CD14-positive monocyte (primary cell): ENCODE measurements around the gene EHF. TPM values are rescaled to one million over a fixed set of nuclear protein-coding genes. Genes with fewer than 3 reads are reported as not detected.

Source experiments
- DNase-seq, 3 donors: peaks; one replicate each; pipeline ENCODE4 v3.0.0-alpha.2; 2011 to 2022
- H2AFZ ChIP-seq: 2 replicates; pipeline ENCODE4 v1.6.0; 2012; ENCODE audit warnings: mild to moderate bottlenecking, low read depth, low read length, inconsistent platforms; ENCODE audit not compliant: insufficient read depth, poor library complexity, severe bottlenecking
- H3K27ac ChIP-seq, 2 donors: 1 replicate in 1 of 2; 2 replicates in 1 of 2; pipeline ENCODE4 v1.5.1; 2012 to 2013; ENCODE audit warnings: low read length in 2 of 2, control low read depth in 1 of 2, inconsistent platforms in 1 of 2, low read depth in 1 of 2, mild to moderate bottlenecking in 1 of 2
- H3K27me3 ChIP-seq, 2 donors: one replicate each; pipeline versions ENCODE4 v1.6.0 to v1.6.1; 2011 to 2013; ENCODE audit warnings: low read length in 2 of 2; ENCODE audit not compliant: control insufficient read depth in 2 of 2, insufficient read depth in 2 of 2
- H3K36me3 ChIP-seq, 2 donors: replicated peaks in 1 of 2; 1 replicate in 1 of 2; 2 replicates in 1 of 2; pipeline versions ENCODE4 v1.5.1 to v1.6.1; 2012 to 2013; ENCODE audit warnings: low read length in 2 of 2, control low read depth in 1 of 2, inconsistent platforms in 1 of 2, mild to moderate bottlenecking in 1 of 2; ENCODE audit not compliant: insufficient read depth in 2 of 2, control insufficient read depth in 1 of 2
- H3K4me1 ChIP-seq, 2 donors: 1 replicate in 1 of 2; 2 replicates in 1 of 2; pipeline versions ENCODE4 v1.5.1 to v1.6.1; 2012 to 2013; ENCODE audit warnings: low read length in 2 of 2, control low read depth in 1 of 2, inconsistent platforms in 1 of 2, mild to moderate bottlenecking in 1 of 2, moderate library complexity in 1 of 2; ENCODE audit not compliant: insufficient read depth in 2 of 2, control insufficient read depth in 1 of 2
- H3K4me2 ChIP-seq: replicated peaks from 2 replicates; pipeline ENCODE3; 2012; ENCODE audit warnings: low read length, moderate library complexity, mild to moderate bottlenecking; ENCODE audit not compliant: poor library complexity, severe bottlenecking; ENCODE audit errors: extremely low read depth
- H3K4me3 ChIP-seq, 3 experiments: fragments of 200-600 bp in 1 of 3; sonication (generic) in 1 of 3; replicated peaks in 1 of 3; 1 replicate in 2 of 3; 2 replicates in 1 of 3; pipeline ENCODE4 v1.5.1; 2011 to 2013; ENCODE audit warnings: low read length in 3 of 3, mild to moderate bottlenecking in 3 of 3, control low read depth in 2 of 3, low read depth in 2 of 3, inconsistent platforms in 1 of 3, moderate library complexity in 1 of 3
- H3K79me2 ChIP-seq: 2 replicates; pipeline ENCODE4 v1.6.0; 2012; ENCODE audit warnings: mild to moderate bottlenecking, control low read depth, inconsistent platforms, low read length, moderate library complexity; ENCODE audit not compliant: insufficient read depth
- H3K9ac ChIP-seq: 2 replicates; pipeline ENCODE4 v1.6.0; 2017; ENCODE audit warnings: low read length, mild to moderate bottlenecking; ENCODE audit not compliant: insufficient read depth, poor library complexity, severe bottlenecking
- H3K9me3 ChIP-seq, 2 donors: replicated peaks in 1 of 2; 1 replicate in 1 of 2; 2 replicates in 1 of 2; pipeline versions ENCODE4 v1.5.1 to v1.6.1; 2012 to 2013; ENCODE audit warnings: low read length in 2 of 2, control low read depth in 1 of 2; ENCODE audit not compliant: control insufficient read depth in 1 of 2, insufficient read depth in 1 of 2
- H4K20me1 ChIP-seq: 2 replicates; pipeline ENCODE4 v1.6.0; 2012; ENCODE audit warnings: mild to moderate bottlenecking, low read length, control low read depth, moderate library complexity; ENCODE audit not compliant: insufficient read depth
- H3K27ac Mint-ChIP-seq, 7 donors: one replicate each; pipeline ENCODE4 v1.8.0; 2020; ENCODE audit warnings: mild to moderate bottlenecking in 7 of 7, mixed read lengths in 7 of 7, moderate library complexity in 6 of 7, inconsistent platforms in 2 of 7
- H3K27me3 Mint-ChIP-seq, 3 donors: one replicate each; pipeline ENCODE4 v1.8.0; 2021 to 2022; ENCODE audit warnings: low read depth in 3 of 3, mild to moderate bottlenecking in 3 of 3, mixed read lengths in 3 of 3, moderate library complexity in 3 of 3, inconsistent platforms in 1 of 3
- H3K36me3 Mint-ChIP-seq, 2 donors: one replicate each; pipeline ENCODE4 v1.8.0; 2020; ENCODE audit warnings: mixed read lengths in 2 of 2, inconsistent platforms in 1 of 2, mild to moderate bottlenecking in 1 of 2
- H3K4me1 Mint-ChIP-seq: one replicate; pipeline ENCODE4 v1.8.0; 2020; ENCODE audit warnings: mild to moderate bottlenecking, mixed read lengths
- H3K4me3 Mint-ChIP-seq, 2 donors: one replicate each; pipeline ENCODE4 v1.8.0; 2020; ENCODE audit warnings: mild to moderate bottlenecking in 2 of 2, mixed read lengths in 2 of 2, moderate library complexity in 1 of 2
- H3K9me3 Mint-ChIP-seq, 7 donors: one replicate each; pipeline ENCODE4 v1.8.0; 2020 to 2022; ENCODE audit warnings: mixed read lengths in 7 of 7, mild to moderate bottlenecking in 6 of 7, moderate library complexity in 6 of 7, inconsistent platforms in 2 of 7
- WGBS: methylation state at CpG from one replicate; pipeline ENCODE4 v1.1.5; 2013; ENCODE audit warnings: missing lambda C conversion rate; ENCODE audit not compliant: insufficient coverage; 5-methylcytosine and 5-hydroxymethylcytosine counted together
- intact Hi-C, 2 donors: fragments of 100-400 bp; cut with micrococcal nuclease; formaldehyde crosslinking; loops; one replicate each; pipeline versions ENCODE4 v1.15.0 to v1.15.1; 2023
- polyA plus RNA-seq, 3 donors: library from polyadenylated mRNA; depleted of rRNA in 1 of 3; unstranded in 2 of 3; stranded (reverse) in 1 of 3; fragments of 300-500 nt in 2 of 3; fragments of >200 nt in 1 of 3; fragmentation: Illumina TruSeq in 2 of 3; gene quantifications; 1 replicate in 2 of 3; 2 replicates in 1 of 3; pipeline ENCODE4 v1.2.3, GENCODE V29; 2012 to 2021
- TF ChIP-seq, protein P1 (sequence below): fragments of 200-600 bp; IDR thresholded peaks from one replicate; pipeline ENCODE4 v1.8.0; 2022; ENCODE audit warnings: antibody characterized with exemption, mild to moderate bottlenecking

The EHF gene
- polyA plus RNA-seq, 3 donors = 0.17 to 0.21 TPM; not detected in 1

- H3K4me1 ChIP-seq = no peaks in the 10 kb centered on the region
- intact Hi-C loops = no loop called here
- H3K79me2 ChIP-seq = no peaks in the 10 kb centered on the region
- H3K9me3 Mint-ChIP-seq = peaks cover 0 to 4% (median under 1%) of the 10 kb centered on the region in 7 donors
- peak in 1 of 3 donors; percentile 11 for DNase-seq
- H3K27ac ChIP-seq = no peak overlapping the region
- no peaks in the 10 kb centered on the region for H3K36me3 Mint-ChIP-seq
- no peak overlapping the region for H3K27ac Mint-ChIP-seq
- no peak overlapping the region for H2AFZ ChIP-seq
- no peaks in the 10 kb centered on the region for H3K27me3 ChIP-seq
- H4K20me1 ChIP-seq = no peaks in the 10 kb centered on the region
- H3K9ac ChIP-seq = no peak overlapping the region
- no peaks in the 10 kb centered on the region for H3K4me1 Mint-ChIP-seq
- H3K4me3 ChIP-seq = no peak overlapping the region
- H3K4me3 Mint-ChIP-seq = no peak overlapping the region
- no peaks in the 10 kb centered on the region for H3K36me3 ChIP-seq
- WGBS = no CpG with 5 or more reads among the region's 5 CpGs
- peaks cover 0 to 2% (median 0%) of the 10 kb centered on the region in 3 donors for H3K27me3 Mint-ChIP-seq
- no peaks in the 10 kb centered on the region for H3K9me3 ChIP-seq
- TF ChIP-seq, protein P1, sequence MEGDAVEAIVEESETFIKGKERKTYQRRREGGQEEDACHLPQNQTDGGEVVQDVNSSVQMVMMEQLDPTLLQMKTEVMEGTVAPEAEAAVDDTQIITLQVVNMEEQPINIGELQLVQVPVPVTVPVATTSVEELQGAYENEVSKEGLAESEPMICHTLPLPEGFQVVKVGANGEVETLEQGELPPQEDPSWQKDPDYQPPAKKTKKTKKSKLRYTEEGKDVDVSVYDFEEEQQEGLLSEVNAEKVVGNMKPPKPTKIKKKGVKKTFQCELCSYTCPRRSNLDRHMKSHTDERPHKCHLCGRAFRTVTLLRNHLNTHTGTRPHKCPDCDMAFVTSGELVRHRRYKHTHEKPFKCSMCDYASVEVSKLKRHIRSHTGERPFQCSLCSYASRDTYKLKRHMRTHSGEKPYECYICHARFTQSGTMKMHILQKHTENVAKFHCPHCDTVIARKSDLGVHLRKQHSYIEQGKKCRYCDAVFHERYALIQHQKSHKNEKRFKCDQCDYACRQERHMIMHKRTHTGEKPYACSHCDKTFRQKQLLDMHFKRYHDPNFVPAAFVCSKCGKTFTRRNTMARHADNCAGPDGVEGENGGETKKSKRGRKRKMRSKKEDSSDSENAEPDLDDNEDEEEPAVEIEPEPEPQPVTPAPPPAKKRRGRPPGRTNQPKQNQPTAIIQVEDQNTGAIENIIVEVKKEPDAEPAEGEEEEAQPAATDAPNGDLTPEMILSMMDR = no peak
- H3K4me2 ChIP-seq = no peak overlapping the region
These were observed 60.2 kb downstream of the EHF start for GRCh38 chr11:34680918-34681586.

- H3K36me3 Mint-ChIP-seq = no peaks in the 10 kb centered on the region
- H3K9me3 Mint-ChIP-seq = peaks cover 0 to 3% (median 0%) of the 10 kb centered on the region in 7 donors
- H3K27me3 ChIP-seq = no peaks in the 10 kb centered on the region
- no peak overlapping the region for H2AFZ ChIP-seq
- H3K4me1 ChIP-seq = no peaks in the 10 kb centered on the region
- no peak overlapping the region for H3K4me3 ChIP-seq
- H3K9ac ChIP-seq = no peak overlapping the region
- no peak overlapping the region for H3K27ac ChIP-seq
- no peak overlapping the region for H3K27ac Mint-ChIP-seq
- no peak overlapping the region for H3K4me2 ChIP-seq
- DNase-seq = no peak
- WGBS = no CpG with 5 or more reads among the region's 2 CpGs
- H4K20me1 ChIP-seq = no peaks in the 10 kb centered on the region
- H3K27me3 Mint-ChIP-seq = no peaks in the 10 kb centered on the region
- no peaks in the 10 kb centered on the region for H3K4me1 Mint-ChIP-seq
- no peaks in the 10 kb centered on the region for H3K36me3 ChIP-seq
- intact Hi-C loops = no loop called here
- no peaks in the 10 kb centered on the region for H3K9me3 ChIP-seq
- no peaks in the 10 kb centered on the region for H3K79me2 ChIP-seq
- H3K4me3 Mint-ChIP-seq = no peak overlapping the region
- TF ChIP-seq, protein P1 = no peak
These were observed 61.9 kb downstream of the EHF start for GRCh38 chr11:34682825-34683224.
